DMS79 (cell line): ENCODE data around the gene CD247.

Source experiments
- DNase-seq: peaks from one replicate; lab custom pipeline; 2025; lab: John Stamatoyannopoulos, UW

The CD247 gene

DNA sequence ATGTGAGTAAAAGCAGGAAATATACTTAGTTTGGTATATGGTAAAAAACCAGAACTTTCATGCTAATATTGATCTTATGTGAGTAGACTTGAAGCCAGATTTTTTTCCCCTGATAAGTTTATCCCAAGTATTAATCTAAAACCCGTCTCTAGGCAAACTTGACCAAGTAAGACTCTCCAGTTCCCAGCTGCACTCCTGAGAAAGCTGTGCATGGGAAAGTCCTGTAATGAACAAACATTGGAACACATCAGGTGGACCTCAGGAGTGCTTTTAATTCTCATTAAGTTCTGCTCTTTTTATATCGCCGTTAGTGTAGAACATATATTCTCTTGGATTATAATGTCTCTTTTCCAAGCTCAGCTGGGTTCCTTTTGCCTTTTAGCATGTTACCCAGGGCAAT is 105.0 kb downstream of the CD247 start:
- no peak for DNase-seq

DNA sequence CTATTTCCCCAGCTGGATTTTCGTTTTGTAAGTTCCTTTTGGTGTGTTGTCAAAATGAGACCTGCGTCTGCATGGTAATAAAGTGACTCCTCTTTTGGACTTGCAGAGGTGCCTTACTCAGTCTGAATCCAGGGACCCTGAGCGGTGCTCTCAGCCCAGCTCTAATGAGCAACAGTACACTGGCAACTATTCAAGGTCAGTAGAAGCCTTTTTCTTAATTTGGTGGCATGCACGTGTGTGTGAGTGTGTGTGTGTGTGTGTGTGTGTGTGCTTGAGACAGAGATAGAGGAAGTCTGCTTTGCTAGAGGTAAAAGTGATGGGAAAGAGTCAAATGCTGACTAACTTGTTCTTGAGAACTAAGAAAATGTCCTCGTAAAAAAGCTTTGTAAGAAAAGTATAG is 105.4 kb downstream of the CD247 start:
- DNase-seq = no peak

DNA sequence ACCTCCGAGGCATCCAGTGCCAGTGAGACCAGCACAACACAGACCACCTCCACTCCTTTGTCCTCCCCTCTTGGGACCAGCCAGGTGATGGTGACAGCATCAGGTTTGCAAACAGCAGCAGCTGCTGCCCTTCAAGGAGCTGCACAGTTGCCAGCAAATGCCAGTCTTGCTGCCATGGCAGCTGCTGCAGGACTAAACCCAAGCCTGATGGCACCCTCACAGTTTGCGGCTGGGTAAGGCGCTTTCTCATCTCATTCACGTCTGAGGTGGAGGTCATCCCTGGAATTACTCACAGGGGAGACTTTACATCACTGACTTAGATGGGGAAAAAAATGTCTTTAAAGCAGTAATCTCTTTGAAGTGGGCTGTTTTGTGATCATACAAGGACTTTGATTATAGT is 106.3 kb downstream of the CD247 start:
- no peak for DNase-seq

DNA sequence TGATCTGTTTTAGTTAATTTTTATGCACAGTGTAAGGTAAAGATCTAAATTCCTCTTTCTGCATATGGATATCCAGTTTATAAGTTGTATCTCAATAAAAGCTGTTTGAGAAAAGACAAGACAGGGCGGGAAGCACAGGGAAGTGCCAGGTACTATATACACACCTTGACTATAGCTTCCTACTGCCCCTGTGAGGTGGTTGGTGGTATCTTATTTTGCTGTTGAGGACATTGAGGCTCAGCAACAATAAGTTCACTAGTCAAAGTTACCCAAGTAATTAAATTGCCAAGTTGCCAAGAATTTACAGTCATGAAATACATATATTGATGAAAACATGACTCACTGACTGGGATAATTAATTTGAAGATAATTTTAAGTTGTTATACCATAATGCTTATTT is 109.1 kb downstream of the CD247 start:
- DNase-seq = no peak

DNA sequence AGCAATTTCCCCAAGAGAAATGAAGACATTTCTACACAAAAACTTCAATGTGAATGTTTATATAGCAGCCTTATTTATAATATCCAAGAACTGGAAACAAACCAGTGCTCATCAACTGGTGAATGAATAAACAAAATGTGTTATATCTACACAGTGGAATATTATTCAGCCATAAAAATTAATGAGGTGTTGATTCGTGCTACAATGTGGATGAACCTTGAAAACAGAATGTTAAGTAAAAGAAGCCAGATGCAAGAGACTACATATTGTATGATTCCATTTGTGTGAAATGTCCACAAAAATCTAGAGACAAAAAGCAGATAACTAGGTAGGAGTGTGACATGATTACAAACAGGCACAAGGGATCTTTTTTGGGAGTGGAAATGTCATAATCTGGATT is 110.0 kb downstream of the CD247 start:
- DNase-seq = no peak

DNA sequence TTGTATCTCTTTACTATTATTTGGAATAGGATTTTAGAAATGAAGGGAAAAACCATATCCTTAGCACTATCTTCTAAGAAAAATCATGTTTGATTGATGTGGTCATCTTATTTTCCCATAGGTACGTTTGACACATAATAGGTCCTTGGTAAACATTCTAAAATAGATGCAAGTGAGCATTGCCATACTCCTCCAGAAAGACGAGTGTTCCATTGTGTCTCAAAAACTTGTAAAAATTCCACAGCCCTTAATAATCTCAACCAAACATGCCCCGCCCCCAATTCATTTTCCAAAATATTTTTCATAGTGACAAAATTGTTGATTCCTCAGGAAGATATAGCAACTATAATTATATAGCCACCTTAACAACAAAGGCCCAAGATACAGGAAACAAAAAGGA is 113.4 kb downstream of the CD247 start:
- no peak for DNase-seq

DNA sequence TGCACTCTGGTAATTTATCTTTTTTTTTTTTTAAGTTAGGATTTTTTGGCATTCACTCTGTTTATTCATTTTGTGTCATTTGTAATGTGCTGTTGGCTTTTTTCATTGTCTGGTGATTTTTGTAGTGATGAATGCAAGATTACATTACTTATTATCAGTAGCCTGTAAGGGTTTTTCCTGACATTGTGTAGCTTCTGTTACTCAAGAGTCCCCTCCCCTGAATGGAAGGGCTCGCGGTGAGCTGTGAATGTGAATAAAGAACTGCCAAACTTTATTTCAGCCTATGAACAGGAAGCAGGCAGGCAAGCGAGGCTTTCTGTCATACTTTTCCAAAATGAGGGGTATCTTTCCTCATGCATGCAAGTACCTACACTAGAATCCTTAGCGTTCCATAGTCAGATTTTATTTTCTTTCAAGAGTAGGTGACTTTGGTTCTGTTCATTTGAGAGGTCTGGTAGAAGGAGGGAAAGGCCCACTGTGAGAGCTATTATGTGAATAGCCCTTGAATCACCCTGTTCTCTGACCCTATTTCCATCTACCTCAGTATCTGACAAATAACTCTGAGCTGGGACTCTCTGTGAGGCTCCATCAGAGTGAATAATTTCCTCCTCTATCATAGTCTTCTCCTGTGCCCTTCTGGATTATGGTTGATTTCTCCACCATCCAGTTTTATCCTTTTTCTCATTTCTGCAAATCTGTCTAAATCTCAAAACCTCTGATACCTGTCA is 114.0 kb downstream of the CD247 start:
- DNase-seq = no peak

DNA sequence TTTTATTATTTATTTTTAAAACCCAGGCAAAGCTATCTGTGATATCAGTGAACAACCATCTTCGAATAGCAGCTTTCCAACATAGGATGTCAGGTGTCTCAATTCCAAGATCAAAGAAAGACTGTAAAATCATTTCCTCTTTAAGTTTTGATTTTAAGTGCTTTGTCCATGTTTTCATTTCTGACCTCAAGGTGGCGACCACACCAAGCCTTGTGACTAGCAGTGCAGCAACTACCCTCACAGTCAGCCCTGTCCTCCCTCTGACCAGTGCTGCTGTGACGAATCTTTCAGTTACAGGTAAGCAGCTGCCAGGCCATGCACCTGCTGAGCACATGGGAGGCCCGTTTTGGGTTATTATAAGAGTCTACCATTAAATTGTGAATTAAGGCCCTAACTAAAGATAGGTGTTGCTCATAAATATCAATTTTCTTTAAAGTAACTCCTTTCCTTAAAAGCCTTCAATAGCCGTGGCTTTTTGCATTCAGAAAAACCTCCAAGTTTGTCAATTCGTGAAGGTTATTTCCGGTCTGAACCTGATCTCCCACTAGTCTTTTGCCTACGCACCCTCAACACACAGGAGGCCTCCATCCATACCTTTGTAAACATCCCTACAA is 117.0 kb downstream of the CD247 start:
- DNase-seq = no peak

DNA sequence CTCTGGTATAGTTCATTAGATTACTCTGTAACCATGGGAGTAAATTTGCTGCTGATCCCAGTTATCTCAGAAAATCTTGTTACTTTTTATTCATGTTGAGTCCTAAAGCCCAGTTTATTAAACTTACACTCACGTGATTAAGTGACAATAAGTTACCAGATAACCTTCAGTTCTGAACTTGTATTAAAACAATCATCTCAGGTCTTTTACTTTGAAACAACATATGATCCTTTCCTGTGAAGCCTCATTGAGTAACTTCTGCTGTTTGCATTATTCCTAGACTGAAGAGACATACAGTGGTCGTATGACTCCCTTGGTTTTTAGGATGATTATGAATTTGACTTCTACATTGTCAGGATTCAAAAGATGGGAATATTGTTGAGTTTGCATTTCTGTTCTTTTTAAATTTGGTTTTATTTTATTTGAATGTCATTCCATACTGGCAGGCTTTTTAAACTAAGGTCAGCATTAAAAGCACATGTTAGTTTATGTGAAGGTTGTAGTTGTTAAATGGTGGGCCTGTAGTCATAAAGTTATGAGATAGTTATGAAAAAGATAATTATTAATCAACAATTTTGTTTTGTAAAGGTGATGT is 117.9 kb downstream of the CD247 start:
- DNase-seq = no peak

DNA sequence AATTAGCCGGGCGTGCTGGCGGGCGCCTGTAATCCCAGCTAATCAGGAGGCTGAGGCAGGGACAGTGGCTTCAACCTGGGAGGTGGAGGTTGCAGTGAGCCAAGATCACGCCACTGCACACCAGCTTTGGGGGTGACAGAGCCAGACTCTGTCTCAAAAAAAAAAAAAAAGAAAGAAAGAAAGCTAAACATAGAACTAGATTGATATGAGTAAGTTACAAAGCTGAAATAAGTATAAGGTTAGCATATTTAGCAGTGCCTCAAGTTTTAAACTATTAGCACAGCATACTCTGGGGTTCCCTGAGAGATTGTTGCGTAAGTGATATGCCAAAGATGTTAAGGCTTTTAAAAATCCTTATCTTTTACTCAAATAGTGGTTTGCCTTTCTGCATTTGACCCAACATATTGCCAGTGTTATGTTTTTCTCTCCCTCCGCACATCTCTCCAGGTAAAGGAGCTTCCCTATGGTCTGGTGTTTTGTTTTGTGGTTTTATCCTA is 126.1 kb downstream of the CD247 start:
- DNase-seq = no peak

DNA sequence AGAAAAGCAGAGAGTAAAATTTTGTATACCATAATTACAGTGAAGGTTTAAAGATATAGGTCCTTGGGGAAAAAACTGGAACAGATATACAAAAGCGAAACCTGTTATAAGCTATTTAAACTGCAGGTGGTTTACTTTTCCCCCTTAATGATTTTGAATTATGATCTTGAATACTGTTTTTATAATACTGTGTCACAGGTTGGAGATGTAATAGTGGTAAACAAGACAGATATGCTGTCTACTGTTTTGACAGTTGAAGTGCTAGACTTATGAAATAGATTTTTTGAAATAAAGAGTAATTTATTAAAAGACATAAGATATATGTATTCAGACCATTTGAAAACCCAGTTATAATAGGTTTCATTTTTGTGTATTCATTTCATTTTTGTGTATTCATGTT is 129.4 kb downstream of the CD247 start:
- DNase-seq = no peak

DNA sequence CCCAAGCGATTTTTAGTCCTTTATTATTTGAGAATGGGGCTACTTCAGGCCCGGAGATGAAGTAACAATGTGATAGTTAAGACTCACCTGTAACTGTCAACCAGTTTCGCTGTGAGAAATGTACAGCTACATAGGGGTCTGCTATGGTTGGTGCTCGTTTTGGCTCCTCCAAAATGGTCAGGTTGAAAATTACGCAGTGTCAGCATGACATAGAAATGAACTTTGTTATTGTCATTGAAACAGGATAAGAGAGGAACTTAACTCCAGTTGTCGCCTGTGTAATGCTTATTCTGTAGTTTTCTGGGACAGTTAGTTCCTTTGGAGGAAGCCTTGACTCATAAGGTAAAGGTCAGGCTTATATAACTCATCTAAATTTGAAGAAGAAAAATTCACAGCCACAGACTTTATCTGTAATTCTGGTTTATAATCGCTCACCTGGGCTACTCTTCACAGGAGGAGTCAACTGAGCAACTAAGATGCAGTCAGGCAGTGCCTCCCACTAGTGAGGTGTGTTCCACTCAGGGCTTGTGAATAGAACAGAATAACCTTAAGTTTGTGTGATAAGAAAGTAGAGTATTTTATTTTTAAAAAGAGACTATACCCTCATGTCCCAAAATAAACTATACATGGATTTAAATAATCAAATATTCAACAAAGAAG is 130.9 kb downstream of the CD247 start:
- no peak for DNase-seq
